ENCODE results near the gene ST7. TPM values are rescaled to one million over a fixed set of nuclear protein-coding genes. Genes with fewer than 3 reads are reported as not detected.

ST7 gene
- total RNA-seq, 1 experiment from 2014 or later = 12.9 TPM

DNA sequence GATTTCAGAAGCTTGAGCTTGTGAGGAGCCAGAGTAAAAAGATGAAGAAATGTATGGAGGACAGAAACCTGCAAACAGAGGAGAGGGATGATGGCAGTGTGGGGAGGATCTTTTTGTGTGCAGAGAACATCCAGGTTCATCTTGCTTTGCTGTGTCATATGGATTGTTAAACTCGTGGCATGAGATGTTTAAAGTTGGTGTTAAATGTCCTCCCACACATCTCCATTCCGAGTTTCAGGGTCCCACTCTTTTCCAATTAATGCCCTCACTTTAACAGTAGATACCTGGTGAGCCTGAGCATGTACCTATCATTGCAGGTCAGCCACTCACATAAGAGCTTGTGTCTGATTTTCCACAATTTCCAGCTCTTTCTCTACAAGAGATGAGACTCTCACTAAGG is 147.7 kb downstream of the ST7 start:
- TF ChIP-seq, protein P1, sequence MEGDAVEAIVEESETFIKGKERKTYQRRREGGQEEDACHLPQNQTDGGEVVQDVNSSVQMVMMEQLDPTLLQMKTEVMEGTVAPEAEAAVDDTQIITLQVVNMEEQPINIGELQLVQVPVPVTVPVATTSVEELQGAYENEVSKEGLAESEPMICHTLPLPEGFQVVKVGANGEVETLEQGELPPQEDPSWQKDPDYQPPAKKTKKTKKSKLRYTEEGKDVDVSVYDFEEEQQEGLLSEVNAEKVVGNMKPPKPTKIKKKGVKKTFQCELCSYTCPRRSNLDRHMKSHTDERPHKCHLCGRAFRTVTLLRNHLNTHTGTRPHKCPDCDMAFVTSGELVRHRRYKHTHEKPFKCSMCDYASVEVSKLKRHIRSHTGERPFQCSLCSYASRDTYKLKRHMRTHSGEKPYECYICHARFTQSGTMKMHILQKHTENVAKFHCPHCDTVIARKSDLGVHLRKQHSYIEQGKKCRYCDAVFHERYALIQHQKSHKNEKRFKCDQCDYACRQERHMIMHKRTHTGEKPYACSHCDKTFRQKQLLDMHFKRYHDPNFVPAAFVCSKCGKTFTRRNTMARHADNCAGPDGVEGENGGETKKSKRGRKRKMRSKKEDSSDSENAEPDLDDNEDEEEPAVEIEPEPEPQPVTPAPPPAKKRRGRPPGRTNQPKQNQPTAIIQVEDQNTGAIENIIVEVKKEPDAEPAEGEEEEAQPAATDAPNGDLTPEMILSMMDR (conservative IDR thresholded peaks at IDR 0.05) = no peak
- DNase-seq = no peak
- no peak overlapping the region for H2BK15ac ChIP-seq (ENCODE audit: low read depth, low read length)
- H3K4me2 ChIP-seq (ENCODE audit: insufficient read depth, insufficient read length, low read length) = no peak overlapping the region
- no peaks in the 10 kb centered on the region for H3K27me3 ChIP-seq (ENCODE audit: insufficient read depth, low read length)
- H2BK12ac ChIP-seq (ENCODE audit: insufficient read length, low read depth, low read length) = no peak overlapping the region
- H3K27ac Mint-ChIP-seq = no peak overlapping the region
- no peak overlapping the region for H3K4ac ChIP-seq (ENCODE audit: low read depth, low read length)
- H3K9ac ChIP-seq (ENCODE audit: extremely low read depth, insufficient read length, low read length) = no peak overlapping the region
- H2AFZ ChIP-seq (ENCODE audit: low read length) = no peak overlapping the region
- no peak overlapping the region for H3T11ph ChIP-seq (ENCODE audit: low read length)
- no peak overlapping the region for H2BK5ac ChIP-seq (ENCODE audit: insufficient read length, low read length)
- H3K56ac ChIP-seq (ENCODE audit: insufficient read length, low read depth, low read length) = no peak overlapping the region
- H2BK20ac ChIP-seq (ENCODE audit: low read depth, low read length, poor library complexity, severe bottlenecking) = no peak overlapping the region
- no peak overlapping the region for H2BK120ac ChIP-seq (ENCODE audit: low read depth, low read length, poor library complexity, severe bottlenecking)
- H3K27ac ChIP-seq (ENCODE audit: insufficient read length, low read depth, low read length) = no peak overlapping the region
- H3K14ac ChIP-seq (ENCODE audit: insufficient read depth, low read length) = no peak overlapping the region
- no peak overlapping the region for H4K5ac ChIP-seq (ENCODE audit: insufficient read length, low read depth, low read length)
- H3K79me1 ChIP-seq (ENCODE audit: insufficient read depth, low read depth, low read length, poor library complexity, severe bottlenecking) = no peaks in the 10 kb centered on the region
- no peak overlapping the region for H3K23ac ChIP-seq (ENCODE audit: insufficient read length, low read depth, low read length)
- no peaks in the 10 kb centered on the region for H3K27me3 Mint-ChIP-seq (ENCODE audit: low read depth)
- no peak overlapping the region for H4K91ac ChIP-seq (ENCODE audit: insufficient read length, low read depth, low read length)
- no peaks in the 10 kb centered on the region for H3K23me2 ChIP-seq (ENCODE audit: insufficient read length, low read depth, low read length, poor library complexity, severe bottlenecking)
- H4K8ac ChIP-seq (replicated peaks; ENCODE audit: insufficient read length, low read depth, low read length) = no peak overlapping the region
- no peaks in the 10 kb centered on the region for H3K9me3 Mint-ChIP-seq
- no peak overlapping the region for H3K18ac ChIP-seq (ENCODE audit: insufficient read length, low read depth, low read length)
- H2AK5ac ChIP-seq (ENCODE audit: insufficient read length, low read length) = no peak overlapping the region
- H3K4me1 Mint-ChIP-seq = no peaks in the 10 kb centered on the region
- no peaks in the 10 kb centered on the region for H4K20me1 ChIP-seq (ENCODE audit: control insufficient read depth, insufficient read depth, insufficient read length)
- no peak overlapping the region for H3K4me3 Mint-ChIP-seq
- no peaks in the 10 kb centered on the region for H3K4me1 ChIP-seq (ENCODE audit: insufficient read depth, low read length)
- H3K9me3 ChIP-seq (ENCODE audit: control insufficient read depth, low read depth, low read length) = no peaks in the 10 kb centered on the region
- no peaks in the 10 kb centered on the region for H3K36me3 Mint-ChIP-seq (ENCODE audit: insufficient read depth in 1 of 3, low read depth in 3 of 3)
- no peaks in the 10 kb centered on the region for H3K79me2 ChIP-seq (ENCODE audit: insufficient read depth, low read length)
- WGBS (ENCODE audit: extremely low coverage, insufficient read length, low lambda C conversion rate) = no CpG with 5 or more reads among the region's 2 CpGs
